NT2/D1 (cell line): Measurements from ENCODE around the gene SLC2A10.

Experiments
- DNase-seq: peaks from one replicate; pipeline ENCODE4 v3.0.0-alpha.2; 2011; ENCODE audit warnings: low read depth, low spot score
- H3K27me3 ChIP-seq: 2 replicates; pipeline ENCODE4 v1.6.0; 2011; ENCODE audit warnings: mild to moderate bottlenecking; ENCODE audit not compliant: insufficient read length, insufficient read depth
- H3K36me3 ChIP-seq: 2 replicates; pipeline ENCODE4 v1.6.1; 2011; ENCODE audit warnings: mild to moderate bottlenecking, low read length, mixed read lengths; ENCODE audit not compliant: insufficient read depth, insufficient read length
- H3K4me1 ChIP-seq: 2 replicates; pipeline ENCODE4 v1.5.1; 2011; ENCODE audit not compliant: insufficient read depth, insufficient read length
- H3K4me3 ChIP-seq: 2 replicates; pipeline ENCODE4 v1.5.1; 2011; ENCODE audit warnings: low read depth; ENCODE audit not compliant: insufficient read length
- H3K9ac ChIP-seq: 2 replicates; pipeline ENCODE4 v1.6.0; 2011; ENCODE audit warnings: low read depth; ENCODE audit not compliant: insufficient read length
- H3K9me3 ChIP-seq: 2 replicates; pipeline ENCODE4 v1.5.1; 2011; ENCODE audit warnings: mild to moderate bottlenecking, low read length; ENCODE audit not compliant: insufficient read depth
- SUZ12 ChIP-seq: IDR thresholded peaks from 2 replicates; pipeline ENCODE4 v1.6.1; 2011; ENCODE audit not compliant: insufficient read length, insufficient read depth; ENCODE audit errors: extremely low read depth
- YY1 ChIP-seq: IDR thresholded peaks from 2 replicates; pipeline ENCODE4 v1.6.1; 2011; ENCODE audit not compliant: insufficient read length, insufficient read depth
- ZNF274 ChIP-seq: IDR thresholded peaks from 2 replicates; pipeline ENCODE4 v1.6.1; 2011; ENCODE audit warnings: mild to moderate bottlenecking, low read depth, low read length

The SLC2A10 gene

DNA sequence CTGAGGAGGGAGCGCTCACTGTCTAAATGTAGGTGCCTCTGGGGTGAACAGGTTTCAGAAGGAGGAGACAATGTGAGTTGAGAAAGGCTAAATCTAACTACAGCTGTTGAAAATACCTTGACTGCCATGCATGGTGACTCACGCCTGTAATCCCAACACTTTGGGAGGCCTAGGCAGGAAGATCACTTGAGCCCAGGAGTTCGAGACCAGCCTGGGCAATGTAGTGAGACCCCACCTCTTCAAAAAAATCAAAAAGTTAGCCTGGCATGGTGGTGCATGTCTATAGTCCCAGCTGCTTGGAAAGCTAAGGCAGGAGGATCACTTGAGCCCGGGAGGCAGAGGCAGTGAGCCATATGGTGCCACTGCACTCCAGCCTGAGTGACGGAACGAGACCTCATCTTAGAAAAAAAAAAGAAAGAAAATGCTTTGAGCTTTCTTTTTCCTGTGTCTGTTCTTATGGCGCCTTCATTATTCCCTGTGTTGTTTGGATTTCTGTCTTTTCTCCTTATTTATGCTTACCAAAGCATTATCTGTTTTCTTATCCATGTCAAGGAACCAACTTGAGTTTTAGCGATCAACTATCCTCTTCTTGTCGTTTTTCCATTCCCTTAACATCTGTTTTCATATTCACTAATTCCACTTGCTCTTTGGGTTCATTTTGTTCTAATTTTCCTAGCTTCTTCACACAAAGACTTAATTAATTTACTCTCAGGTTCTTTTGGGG lies 8.5 kb downstream of the SLC2A10 start:
- Histone ChIP-seq H3K9ac (no peak overlapping the region), H3K27me3 (no peaks in the 10 kb centered on the region), H3K9me3 (peaks cover 31% of the 10 kb centered on the region), H3K4me1 (peaks cover 4% of the 10 kb centered on the region), H3K36me3 (peaks cover 4% of the 10 kb centered on the region), H3K4me3 (no peak overlapping the region)
- DNase-seq, result no peak
- TF ChIP-seq YY1 (no peak), ZNF274 (no peak), SUZ12 (no peak)

- H3K36me3 ChIP-seq, result peaks cover 4% of the 10 kb centered on the region
- H3K27me3 ChIP-seq, result no peaks in the 10 kb centered on the region
- no peaks in the 10 kb centered on the region for H3K4me1 ChIP-seq
- no peak for DNase-seq
- no peak overlapping the region for H3K9ac ChIP-seq
- no peak for TF ChIP-seq SUZ12
- no peak for TF ChIP-seq YY1
- TF ChIP-seq ZNF274, result no peak
- peaks cover 31% of the 10 kb centered on the region for H3K9me3 ChIP-seq
- H3K4me3 ChIP-seq, result no peak overlapping the region
Observed at GRCh38 chr20:46720019-46720418, 10.6 kb downstream of the SLC2A10 start.

DNA sequence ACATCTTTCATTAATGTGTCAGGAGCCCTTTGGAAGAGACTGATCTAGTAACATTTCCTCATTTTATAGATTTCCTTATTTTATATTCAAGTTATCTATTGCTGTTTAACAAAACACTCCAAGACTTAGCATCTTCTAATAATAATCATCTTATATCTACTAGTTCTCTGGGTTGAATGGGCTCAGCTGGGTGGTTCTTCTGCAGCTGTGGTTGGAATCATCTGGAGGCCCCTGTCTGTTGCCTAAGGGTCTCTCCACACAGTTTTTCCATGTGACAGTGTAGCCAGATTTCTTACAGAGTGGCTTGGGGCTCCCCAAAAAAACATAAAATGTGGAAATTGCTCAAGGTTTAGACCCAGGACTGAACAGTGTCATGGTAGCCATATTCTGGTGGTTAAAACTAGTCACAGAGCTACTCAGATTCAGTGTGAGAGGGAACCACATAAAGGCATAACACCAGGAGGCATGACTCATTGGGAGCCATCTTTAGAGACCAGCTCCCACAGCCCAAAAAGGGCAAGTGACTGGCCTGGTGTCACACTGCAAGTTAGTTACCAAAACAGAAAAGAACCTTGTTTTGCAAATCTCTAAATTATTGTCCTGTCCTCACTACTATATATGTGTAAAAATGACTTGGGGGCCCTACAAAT lies 11.5 kb downstream of the SLC2A10 start:
- H3K27me3 ChIP-seq, result no peaks in the 10 kb centered on the region
- no peaks in the 10 kb centered on the region for H3K4me1 ChIP-seq
- no peak for DNase-seq
- no peak overlapping the region for H3K4me3 ChIP-seq
- peaks cover 31% of the 10 kb centered on the region for H3K9me3 ChIP-seq
- H3K36me3 ChIP-seq, result peaks cover 11% of the 10 kb centered on the region
- TF ChIP-seq SUZ12 (no peak), YY1 (no peak), ZNF274 (no peak)
- H3K9ac ChIP-seq, result no peak overlapping the region

GRCh38 chr20:46721476-46721875 lies 12.0 kb downstream of the SLC2A10 start:
- DNase-seq, result no peak
- no peak for TF ChIP-seq SUZ12
- TF ChIP-seq ZNF274, result no peak
- no peak for TF ChIP-seq YY1
- Histone ChIP-seq H3K4me1 (no peaks in the 10 kb centered on the region), H3K9ac (no peak overlapping the region), H3K9me3 (peaks cover 31% of the 10 kb centered on the region), H3K36me3 (peaks cover 13% of the 10 kb centered on the region), H3K4me3 (no peak overlapping the region), H3K27me3 (no peaks in the 10 kb centered on the region)

DNA sequence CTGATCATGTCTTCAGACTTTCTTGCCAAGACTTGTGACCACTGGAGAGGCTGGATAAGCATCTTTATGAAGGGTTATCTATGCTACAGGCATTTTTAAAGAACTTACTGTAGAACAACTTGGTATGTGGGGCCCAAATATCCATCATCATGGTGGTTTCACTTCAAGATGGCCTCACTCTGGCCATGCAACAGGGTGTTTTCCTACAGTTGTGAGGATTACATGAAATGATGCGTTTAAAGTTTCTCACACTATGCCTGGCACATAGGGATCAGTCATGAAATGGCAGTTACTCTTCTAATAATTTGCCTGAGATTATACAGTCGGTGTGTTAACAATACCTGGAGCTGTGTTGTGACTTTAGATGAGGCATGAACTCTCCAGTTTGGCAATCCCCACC lies 13.0 kb downstream of the SLC2A10 start:
- no peak overlapping the region for H3K4me3 ChIP-seq

GRCh38 chr20:46723039-46723438 lies 13.6 kb downstream of the SLC2A10 start:
- no peak for TF ChIP-seq YY1
- TF ChIP-seq ZNF274, result no peak
- DNase-seq, result no peak
- no peaks in the 10 kb centered on the region for H3K4me1 ChIP-seq
- H3K4me3 ChIP-seq, result no peak overlapping the region
- no peak overlapping the region for H3K9ac ChIP-seq
- no peaks in the 10 kb centered on the region for H3K27me3 ChIP-seq
- peaks cover 13% of the 10 kb centered on the region for H3K36me3 ChIP-seq
- H3K9me3 ChIP-seq, result peaks cover 31% of the 10 kb centered on the region

More for the DNA sequence above, 13.0 kb downstream of the SLC2A10 start:
- Histone ChIP-seq H3K9ac (no peak overlapping the region), H3K4me1 (no peaks in the 10 kb centered on the region), H3K27me3 (no peaks in the 10 kb centered on the region), H3K9me3 (peaks cover 31% of the 10 kb centered on the region), H3K36me3 (peaks cover 13% of the 10 kb centered on the region)
- no peak for DNase-seq
- TF ChIP-seq ZNF274 (no peak), YY1 (no peak), SUZ12 (no peak)

DNA sequence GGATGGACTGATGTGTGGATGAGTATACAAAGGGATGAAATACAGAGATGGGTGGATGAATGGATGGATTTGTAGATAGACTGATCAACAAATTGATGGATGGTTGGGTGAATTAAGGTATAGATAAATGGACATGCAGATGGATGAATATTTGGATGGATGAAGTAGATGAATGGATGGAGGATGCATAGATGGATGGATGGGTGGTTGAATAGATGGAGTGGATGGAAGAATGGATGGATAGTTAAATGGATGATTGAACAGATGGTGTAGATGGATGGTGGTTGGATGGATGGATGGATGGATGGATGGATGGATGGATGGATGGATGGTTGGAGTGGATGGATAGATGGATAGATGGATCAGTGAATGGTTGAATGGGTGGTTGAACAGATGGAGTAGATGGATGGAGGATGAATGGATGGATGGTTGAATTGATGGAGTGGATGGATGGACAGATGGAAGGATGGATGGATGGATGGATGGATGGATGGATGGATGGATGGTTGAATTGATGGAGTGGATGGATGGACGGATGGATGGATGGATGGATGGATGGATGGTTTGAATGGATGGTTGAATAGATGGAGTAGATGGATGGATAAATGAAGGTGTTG lies 15.0 kb downstream of the SLC2A10 start:
- Histone ChIP-seq H3K4me1 (no peaks in the 10 kb centered on the region), H3K9ac (no peak overlapping the region), H3K27me3 (no peaks in the 10 kb centered on the region), H3K9me3 (peaks cover 25% of the 10 kb centered on the region), H3K36me3 (peaks cover 17% of the 10 kb centered on the region), H3K4me3 (no peak overlapping the region)
- no peak for DNase-seq
- TF ChIP-seq YY1, result no peak
- no peak for TF ChIP-seq ZNF274
- no peak for TF ChIP-seq SUZ12
